HG03378 (cell line): ENCODE results near the gene TSPAN11.

Source experiments
- ATAC-seq: cut with Tn5 transposase; IDR thresholded peaks from one replicate; pipeline ENCODE4 v1.9.1; 2021; ENCODE audit warnings: mild to moderate bottlenecking, moderate library complexity; ENCODE audit not compliant: unreplicated experiment

Gene TSPAN11

GRCh38 chr12:30977537-30978349 lies 51.2 kb downstream of the TSPAN11 start:
- no peak for ATAC-seq

GRCh38 chr12:30978639-30979038 lies 52.1 kb downstream of the TSPAN11 start:
- no peak for ATAC-seq

GRCh38 chr12:30979371-30980259 lies 53.1 kb downstream of the TSPAN11 start:
- no peak for ATAC-seq

DNA sequence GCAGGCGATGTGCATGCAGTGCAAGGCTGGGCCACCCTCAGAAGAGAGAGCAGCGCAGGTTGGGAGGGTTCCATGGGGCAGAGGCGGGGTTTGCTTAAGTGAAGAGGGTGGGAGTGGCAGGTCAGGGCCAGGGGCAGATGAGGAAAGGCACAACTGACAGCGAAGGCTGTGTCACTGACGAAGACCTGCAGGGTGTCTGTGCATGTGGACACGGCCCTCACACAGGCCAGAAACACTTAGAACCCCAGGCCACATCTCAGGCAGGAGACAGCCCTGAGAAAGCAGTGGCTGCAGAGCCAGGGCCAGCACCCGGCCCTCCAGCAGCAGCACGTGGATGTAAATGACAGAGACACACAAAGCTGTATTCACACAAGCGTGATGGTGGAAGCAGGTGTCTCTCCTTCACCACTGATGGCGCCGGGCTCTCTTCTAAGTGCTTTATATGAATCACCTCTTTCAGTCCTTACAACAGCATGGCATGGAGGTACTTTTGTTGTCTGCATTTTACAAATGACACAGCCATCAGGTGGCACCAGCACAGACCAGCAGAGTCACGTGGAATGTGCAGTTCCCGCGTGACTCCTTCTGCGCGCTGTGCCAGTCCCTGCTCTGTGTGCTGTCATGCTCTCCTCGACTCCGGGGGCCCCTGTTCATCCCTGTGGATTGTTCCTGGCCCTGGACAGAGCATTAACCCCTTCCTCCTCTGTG lies 54.6 kb downstream of the TSPAN11 start:
- ATAC-seq = no peak

- no peak for ATAC-seq
These were observed 55.9 kb downstream of the TSPAN11 start for GRCh38 chr12:30982413-30982812.

GRCh38 chr12:30985814-30986452 lies 59.4 kb downstream of the TSPAN11 start:
- ATAC-seq = no peak

GRCh38 chr12:30988086-30988485 lies 61.5 kb downstream of the TSPAN11 start:
- no peak for ATAC-seq

GRCh38 chr12:30988646-30989286 lies 62.2 kb downstream of the TSPAN11 start:
- ATAC-seq = no peak

DNA sequence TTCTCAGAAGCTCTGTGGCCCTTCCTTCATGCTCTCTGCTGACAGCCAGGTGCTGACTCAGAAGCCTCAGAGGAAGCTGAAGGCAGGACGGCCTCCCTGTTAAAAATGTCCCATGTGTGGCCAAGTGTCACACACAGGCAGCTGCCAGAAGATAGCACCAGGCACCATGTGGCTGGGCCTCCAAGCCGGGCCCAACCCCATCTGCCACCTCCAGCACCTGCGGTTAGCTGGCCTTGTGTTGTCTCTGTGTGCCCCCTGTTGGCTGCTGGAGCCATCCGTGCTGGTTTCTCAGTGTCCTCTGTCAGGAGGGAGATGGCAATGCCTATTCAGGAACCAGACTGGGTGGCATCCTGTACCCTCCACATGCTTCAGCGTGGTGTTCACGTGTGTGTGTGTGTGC lies 63.2 kb downstream of the TSPAN11 start:
- peak; percentile 45 for ATAC-seq

DNA sequence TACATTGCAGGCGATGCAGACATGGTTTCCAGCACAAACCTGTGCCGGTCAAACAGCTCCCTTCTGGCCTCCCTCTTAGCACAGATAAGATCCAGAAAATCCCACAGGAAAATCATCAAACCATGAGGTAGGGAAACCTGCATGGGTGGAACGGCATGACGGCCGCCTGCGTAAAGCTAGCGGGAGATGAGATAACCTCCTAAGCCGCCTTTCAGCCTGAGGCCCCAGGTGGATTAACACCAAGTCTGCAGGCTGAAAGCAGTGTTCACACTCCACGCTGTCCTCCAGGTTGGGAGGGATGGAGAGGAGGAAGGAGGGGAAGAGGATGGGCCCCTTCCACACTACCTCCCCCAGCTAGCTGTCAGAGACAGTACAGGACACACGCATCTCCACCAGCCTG lies 63.8 kb downstream of the TSPAN11 start:
- no peak for ATAC-seq

DNA sequence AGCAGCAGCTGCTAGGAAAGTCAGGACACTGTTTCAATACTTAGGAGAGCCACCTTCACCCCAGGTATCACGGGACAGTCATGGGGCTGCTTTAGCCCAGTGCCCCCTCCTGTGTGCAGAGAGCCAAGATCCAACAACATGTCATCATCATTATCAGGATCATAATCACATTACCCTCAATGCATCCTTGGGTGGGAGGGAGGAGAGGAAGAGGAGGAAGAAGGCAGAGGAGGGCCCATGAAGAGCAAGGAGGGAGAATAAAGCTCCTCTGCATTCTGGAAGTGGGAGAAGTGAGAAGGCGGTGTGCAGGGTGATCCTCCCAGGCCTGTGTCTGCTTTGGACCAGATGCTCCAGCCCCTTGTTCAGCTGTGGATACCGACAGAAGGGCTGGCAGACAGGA lies 64.2 kb downstream of the TSPAN11 start:
- ATAC-seq = no peak

GRCh38 chr12:30991466-30991865 lies 64.9 kb downstream of the TSPAN11 start:
- ATAC-seq = no peak

DNA sequence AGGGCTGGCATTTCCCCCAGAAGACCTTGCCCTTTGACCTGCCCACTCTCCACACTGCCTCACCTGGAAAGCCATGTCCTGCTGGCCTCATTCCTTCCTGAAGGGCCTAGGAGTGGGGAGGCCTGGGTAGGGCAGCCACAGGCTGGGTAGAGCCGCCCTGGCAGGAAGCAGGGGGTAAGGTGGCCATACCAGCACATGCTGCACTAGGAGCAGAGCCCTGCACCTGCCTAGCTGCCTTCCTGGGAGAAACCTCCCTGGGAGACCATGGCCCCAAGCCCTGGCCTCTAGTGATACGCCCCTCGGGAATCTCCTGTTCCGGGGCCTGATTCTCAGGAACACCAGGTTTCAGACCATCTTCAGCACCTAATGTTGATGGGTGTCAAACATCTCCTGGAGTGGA lies 65.8 kb downstream of the TSPAN11 start:
- ATAC-seq = no peak

- no peak for ATAC-seq
These were observed 67.2 kb downstream of the TSPAN11 start for GRCh38 chr12:30993766-30994165.

- no peak for ATAC-seq
These were observed 67.7 kb downstream of the TSPAN11 start for GRCh38 chr12:30994274-30994673.

DNA sequence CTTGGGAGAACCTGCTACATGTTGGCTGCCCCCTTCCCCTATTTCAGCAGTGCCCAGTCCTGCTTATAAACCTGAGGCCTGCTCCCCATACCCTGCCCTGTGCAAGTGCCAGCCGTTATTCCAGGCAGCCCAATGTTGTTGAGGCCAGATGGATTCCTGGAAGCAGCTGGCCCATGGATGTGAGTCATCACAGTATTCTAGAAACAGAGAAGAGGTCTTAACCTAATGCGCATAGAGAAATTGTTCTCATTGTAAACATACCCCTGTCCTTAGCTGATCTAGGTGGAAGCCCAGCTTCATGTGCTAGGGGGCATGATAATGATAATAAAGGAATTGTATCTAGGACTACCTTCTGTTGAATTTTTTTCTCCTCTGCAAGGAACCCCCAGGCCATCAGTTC lies 69.7 kb downstream of the TSPAN11 start:
- no peak for ATAC-seq

DNA sequence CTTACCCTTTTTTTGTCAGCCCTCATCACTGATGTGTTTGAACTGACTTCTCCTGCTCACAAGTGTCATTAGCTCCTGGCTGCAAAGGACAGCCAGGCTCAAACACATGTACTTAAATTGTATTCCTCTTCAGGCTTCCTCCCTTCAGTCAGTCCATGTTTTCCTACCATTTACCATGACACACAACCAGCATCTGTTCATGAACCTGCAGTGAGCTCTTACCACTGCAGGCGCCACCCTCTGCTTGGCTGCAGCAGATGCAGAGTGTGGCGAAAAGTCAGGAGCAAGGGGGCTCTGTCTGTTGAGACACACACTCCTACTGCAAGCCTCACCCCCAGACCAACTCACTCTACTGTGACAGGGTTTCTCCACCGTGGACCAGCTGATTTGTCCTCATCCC lies 70.2 kb downstream of the TSPAN11 start:
- ATAC-seq = no peak

- no peak for ATAC-seq
These were observed 71.3 kb downstream of the TSPAN11 start for GRCh38 chr12:30997685-30998440.

DNA sequence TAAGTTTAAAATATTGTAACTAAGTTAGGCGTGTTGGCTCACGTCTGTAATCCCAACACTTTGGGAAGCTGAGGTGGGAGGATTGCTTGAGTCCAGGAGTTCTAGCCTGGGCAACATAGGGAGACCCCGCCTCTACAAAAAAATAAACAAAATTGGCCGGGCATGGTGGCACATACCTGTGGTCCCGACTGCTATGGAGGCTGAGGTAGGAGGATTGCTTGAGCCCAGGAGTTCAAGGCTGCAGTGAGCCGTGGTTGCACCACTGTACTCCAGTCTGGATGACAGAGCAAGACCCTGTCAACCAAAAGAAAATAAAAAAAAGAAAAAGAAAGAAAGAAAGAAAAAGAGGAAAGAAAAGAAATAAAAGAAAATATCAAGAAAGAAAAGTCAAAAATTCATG lies 72.5 kb downstream of the TSPAN11 start:
- no peak for ATAC-seq

- no peak for ATAC-seq
These were observed 73.2 kb downstream of the TSPAN11 start for GRCh38 chr12:30999723-31000122.
